HG03558 (cell line): ENCODE measurements around the gene EXOC4.
"Not testable (repeated sequence)": the region's sequence is repeated elsewhere in the genome, so short reads cannot be mapped to it uniquely, and the experiment has no call there.

Experiments used
- ATAC-seq: cut with Tn5 transposase; IDR thresholded peaks from one replicate; pipeline ENCODE4 v1.9.1; 2021; ENCODE audit warnings: moderate number of reproducible peaks; ENCODE audit not compliant: unreplicated experiment; ENCODE audit errors: extremely low read depth

The EXOC4 gene

DNA sequence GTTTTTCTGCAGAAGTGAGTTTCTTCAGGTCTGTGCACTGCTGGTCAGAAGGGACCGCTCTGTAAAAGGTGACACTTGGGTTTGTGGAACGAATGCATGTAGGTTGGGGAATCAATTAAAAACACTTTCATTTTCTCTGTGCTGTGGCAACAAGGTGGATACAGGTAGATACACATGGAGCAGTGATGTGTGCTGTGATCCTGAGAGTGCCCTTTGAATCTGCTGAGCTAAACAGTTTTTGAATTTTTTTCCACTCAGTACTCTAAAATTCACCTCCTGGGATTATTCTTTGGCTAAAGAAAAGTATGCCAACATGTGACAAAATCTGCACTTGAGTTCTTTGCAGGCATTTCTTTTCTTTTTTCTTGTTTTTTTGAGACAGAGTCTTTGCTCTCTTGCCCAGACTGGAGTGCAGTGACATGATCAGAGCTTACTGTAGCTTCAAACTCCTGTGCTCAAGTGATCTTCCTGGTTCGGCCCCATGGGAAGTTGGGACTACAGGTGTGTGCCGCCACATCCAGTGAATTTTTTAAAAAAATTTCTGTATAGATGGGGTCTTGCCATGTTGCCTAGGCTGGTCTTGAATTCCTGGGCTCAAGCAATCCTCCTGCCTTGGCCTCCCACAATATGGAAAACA lies 338.9 kb downstream of the EXOC4 start:
- ATAC-seq = no peak

DNA sequence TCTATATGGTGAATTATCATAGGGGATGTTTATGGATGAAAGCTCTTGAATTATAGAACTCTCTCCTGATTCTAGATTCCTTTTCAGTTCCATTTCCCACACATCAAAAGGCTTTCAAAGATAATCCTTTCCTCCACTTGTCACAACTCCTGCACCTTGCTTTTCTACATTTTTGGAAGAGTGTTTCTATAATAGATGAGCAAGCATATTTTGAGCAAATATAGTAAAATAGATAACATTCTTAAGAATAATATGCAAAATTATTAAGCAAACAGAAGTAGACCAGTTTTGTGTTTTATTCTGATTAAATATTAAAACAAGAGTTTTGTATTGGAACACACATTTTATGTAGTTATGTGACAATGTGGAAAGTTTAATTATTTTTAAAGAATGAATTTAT lies 340.7 kb downstream of the EXOC4 start:
- ATAC-seq = no peak

DNA sequence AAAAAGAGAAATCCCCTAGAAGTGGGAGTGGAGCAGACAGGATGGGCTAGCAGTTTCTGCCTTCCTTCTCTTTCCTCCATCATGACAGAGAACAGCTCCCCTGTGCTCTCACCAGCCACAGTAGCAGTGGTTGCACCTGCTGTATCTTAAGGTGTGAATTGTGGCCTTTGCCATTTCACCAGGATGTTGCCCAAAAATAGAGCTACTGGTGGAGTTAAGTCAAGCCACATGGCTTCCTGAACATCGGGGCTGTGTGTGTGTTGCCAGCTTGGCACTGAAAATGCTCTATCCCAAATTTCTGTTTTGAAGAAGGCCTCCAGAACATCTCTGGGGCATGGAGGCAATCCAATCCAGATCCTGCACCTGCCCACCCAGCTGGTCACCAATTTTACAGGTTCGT lies 348.7 kb downstream of the EXOC4 start:
- no peak for ATAC-seq

DNA sequence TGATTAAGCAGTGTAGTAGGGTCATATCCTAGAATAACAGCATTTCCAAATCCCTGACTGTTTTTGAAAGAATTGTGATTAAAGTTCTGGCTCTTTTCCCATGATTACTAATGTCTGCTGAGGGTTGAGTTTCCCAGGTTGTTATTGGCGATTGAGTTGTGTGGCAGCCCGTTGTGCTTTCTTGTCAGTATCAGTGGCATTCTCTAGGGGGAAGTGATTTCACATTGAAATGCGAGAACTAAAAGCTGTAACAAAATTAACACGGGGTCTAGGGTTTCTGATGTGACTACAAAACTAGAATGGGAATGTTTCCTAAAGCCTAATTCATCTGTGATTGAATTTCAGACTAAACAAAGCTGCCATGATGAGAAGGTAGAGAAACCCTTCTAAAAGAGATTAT lies 349.4 kb downstream of the EXOC4 start:
- ATAC-seq = no peak

DNA sequence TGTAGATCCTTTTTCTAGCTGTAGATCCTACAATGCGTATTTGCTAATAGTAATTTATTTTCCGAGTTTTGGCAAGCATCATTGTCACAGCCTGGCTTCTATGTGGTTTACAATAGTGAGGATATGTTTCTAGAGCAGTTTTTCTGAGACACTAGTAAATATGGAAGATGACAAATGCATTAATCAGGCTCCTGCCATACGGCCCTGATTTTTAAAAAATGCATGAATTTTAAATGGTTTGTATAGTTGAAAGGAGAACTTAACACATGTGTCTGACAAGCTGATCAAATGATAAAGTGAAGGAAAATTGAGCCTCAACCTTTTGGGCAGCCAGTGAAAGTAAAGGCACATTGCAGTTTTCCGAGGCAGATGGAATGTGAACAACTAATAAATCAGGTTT lies 354.1 kb downstream of the EXOC4 start:
- ATAC-seq = no peak

DNA sequence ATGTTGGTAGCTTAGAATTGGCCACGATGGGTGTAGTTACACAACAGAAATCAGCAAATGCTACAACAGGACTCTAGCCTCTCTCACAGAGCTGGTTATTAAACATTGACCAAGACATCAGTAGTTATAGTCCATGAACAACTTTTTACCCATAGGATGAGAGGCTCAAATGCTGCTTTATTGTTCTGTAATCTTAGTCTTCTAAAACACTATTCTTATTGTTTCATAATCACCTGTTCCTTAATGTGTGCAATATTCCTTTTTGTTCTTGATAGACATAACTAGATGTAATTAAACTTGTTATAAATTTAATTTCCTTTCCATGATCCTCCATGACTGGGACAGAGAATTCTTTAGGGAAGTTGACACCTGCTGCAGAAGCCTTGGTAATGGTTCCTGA lies 356.9 kb downstream of the EXOC4 start:
- no peak for ATAC-seq

DNA sequence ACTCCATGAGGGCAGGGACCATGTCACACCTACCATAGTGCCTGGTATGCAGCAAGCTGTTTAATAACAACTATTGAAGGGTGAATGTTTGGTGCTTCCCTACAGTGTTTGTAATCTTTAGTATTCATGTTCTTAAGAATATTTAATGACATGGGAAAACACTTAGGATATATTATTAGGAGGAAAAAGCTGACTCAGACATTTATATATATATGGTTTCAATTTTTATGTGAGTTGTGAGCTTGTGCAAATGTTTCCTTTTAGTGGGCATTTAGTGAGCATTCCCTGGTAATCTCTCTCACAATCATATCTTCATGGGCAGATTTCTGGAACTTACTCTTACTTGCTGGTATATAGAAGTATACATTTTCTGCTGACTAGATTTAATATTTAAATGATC lies 359.1 kb downstream of the EXOC4 start:
- no peak for ATAC-seq

DNA sequence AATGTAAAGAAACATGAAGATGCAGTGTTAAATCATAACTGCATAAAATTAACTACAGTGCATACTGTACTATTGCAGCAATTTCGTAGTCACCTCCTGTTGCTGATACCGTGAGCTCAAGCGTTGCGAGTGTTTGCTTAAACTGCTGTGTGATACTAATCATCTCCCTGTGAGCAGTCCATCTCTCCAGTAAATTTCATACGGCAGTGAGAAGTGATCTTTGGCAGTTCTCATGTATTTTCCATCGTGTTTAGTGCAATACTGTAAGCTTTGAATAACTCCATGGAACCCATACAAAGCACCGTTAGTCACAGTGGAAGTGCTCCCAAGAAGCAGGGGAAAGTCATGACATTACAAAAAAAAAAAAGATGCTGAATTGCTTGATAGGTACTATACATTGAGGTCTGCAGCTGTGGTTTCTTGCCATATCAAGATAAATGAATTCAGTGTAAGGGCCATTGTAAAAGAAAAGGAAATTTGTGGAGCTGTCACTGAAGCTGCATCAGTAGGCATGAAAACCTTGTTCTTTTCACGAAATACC lies 360.4 kb downstream of the EXOC4 start:
- ATAC-seq = no peak

DNA sequence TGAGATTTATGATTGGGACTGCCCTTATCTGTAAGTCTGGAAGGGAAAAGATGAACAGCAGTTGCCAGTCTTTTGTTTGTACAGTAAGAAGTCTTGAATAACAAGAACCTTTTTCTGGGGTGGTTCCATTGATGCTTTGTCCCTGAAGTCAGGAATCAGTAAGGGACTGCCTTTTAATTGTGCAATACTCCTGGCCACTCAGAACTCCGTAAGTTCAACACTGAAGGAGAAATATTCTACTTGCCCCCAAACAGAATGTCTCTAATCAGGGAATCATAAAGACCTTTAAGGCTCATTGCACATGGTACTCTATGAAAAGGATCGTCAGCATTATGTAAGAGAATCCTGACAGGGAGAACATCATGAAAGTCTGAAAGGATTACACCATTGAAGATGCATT lies 361.4 kb downstream of the EXOC4 start:
- ATAC-seq = no peak

DNA sequence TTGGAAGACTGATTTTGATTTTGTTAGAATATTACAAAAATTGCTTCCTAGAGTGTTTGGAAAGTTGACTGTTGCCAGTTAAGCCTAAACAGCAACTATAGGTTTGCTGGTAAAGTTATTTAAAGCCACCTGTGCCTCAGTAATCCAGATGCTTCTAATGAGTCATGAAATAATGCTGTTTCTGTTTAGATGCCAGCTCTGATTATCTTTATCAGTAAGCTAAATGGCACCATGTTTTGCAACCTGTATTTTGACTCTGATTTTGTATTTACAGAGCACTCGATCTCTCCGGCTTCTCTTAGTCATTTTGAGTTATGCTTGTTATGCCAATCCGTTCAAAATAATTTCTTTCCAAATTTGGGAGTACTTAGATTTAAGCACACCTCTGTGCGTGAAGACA lies 366.1 kb downstream of the EXOC4 start:
- no peak for ATAC-seq

DNA sequence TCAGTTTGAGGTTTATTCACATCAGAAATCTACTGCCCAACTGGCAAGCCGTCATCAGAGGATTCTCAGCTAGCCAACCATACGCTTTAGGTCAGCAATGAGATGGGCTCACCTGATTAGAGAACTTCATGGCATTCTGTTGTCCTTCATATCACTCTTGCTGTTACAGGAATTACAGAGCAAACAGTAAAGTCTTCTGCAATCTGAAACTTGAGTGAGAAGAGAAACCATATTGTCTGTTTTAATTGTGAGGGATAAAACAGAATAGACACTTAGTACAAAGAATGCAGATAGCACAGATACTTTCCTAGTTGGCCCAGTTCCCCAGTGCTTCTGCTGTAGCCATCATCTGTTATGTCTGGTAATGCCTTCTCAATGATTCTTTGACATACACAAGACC lies 366.6 kb downstream of the EXOC4 start:
- no peak for ATAC-seq

DNA sequence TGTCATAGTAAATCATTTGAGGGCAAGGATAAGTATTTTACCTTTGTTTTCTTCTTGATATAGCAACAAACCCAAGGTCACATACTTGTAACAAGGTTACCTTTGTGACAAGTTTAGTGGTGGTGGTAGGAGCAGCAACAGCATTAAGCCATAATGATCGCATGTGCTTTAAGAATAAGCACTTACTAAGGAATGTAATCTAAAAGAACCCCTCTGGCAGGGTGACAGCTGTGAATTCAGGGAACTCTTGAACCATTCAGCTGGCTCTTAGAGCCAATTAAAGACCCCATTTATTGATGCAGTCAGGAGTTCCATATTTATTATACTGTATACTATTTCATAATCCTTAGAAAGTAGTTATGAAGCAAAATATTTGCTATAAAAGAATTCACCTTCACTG lies 370.8 kb downstream of the EXOC4 start:
- no peak for ATAC-seq

DNA sequence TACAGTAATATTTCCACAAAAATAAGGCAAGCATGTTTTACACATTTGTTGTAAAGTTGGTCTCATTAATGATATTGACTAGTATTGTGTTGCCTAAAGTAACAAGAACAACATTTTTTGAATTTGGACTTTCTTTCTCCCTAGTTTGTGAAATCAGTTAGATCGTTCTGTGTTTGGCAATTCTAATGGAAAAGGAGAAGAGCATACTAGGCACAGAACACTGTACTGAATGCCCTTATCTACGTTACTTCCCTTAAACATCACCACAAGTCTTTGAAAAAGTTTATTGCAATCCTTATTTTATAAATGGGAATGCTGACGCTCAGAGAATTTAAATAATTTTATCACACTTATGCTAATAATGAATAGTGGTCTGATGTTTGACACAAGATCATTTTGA lies 372.2 kb downstream of the EXOC4 start:
- no peak for ATAC-seq

DNA sequence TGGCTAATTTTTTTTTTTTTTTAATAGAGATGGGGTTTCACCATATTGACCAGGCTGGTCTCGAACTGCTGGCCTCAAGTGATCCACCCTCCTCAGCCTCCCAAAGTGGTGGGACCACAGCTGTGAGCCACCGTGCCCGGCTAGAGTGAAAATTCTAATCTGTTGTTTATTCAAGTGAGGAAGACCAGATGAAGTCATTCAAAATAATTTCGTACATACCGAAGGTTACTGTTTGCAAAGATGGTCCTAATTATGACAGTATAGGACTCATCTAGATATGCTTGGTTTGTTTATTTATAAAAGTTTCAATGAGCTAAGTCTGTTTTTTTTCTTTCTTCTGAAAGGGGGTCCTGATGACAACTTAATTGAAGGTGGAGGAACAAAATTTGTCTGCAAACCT lies 376.8 kb downstream of the EXOC4 start:
- no peak for ATAC-seq

DNA sequence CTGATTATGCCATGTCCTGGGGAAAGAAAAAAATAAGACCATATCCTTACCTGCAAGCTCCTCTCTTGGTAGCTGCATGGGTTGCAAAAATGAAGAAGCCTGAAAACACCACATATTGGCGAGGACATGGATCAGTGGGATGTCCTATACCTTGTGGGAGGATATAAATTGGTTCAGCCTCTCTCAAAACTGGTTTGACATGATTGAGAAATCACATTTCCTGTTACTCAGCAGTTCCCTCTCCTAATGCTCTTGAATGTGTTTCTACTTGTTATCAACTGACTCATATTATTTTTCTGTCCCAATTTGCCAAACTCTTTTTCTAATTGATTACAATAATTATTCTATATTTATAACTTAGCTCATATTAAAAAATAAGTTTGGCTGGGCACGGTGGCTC lies 380.2 kb downstream of the EXOC4 start:
- ATAC-seq = no peak

DNA sequence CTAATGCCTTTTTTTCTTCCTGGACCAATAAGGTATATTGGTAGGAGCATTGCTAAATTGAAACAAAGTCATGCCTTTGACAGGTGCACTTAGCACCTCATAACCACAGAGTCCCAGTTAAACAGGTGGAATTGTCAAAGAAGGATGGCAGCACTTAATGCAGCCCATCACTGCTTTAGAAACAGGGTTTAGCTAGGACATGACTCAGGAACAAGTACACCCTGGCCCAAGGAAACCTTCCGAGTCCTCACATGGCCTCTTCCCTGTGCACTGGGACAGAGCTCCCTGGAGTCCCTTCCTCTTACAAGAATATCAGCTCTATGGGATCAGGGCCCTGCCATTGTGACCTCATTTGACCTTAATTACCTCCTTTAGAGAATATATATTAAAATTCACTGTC lies 382.7 kb downstream of the EXOC4 start:
- ATAC-seq = no peak

DNA sequence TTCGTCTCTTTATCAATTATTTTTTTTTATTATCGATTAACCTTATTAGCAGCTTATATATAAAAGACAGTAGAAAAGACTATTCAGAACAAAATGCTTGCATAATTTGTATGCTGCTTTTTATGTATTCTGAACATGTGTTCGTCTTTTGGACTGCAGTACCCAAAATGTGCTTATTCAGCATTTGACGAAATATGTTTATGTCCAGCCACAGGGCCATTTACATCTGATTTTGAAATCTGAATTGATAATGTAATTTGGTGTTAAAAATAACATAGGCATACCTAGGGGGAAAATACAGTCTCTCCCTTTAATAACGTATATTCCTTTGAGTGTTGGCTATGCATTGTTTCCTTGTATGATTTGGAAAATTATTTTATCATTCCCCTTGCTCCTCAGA lies 386.0 kb downstream of the EXOC4 start:
- ATAC-seq = no peak

DNA sequence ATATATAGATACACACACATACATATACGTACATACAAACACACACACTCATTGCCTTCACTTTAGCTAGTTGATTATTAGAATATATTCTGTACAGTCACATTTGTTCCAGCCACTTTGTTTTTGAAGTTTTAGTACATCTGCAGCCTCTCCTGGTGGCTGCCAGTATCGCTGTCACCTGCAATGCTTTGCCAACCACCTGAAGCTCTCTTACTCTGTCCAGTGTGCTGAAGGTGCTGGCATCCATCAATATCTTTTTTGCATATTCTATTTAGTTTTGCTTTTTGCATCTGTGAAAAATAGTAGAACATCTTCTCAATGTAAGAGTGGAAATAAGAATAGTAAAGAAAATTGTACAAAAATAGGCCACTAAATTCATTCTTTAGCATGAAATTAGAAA lies 388.6 kb downstream of the EXOC4 start:
- no peak for ATAC-seq

DNA sequence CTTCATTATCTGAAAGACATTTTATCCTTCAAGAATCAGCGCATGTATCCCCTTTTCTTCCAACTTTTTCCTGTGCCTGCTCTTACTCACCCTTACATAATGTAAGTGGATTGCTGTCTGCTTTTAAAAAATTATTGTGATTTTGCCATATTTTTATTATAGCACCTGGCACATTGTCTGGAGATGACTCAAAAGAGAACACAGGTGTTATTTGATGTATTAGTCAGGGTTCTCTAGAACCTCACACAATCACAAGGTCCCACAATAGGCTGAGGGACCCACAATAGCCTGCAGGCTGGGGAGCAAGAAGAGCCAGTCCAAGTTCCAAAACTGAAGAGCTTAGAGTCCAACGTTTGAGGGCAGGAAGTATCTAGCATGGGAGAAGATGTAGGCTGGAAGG lies 390.0 kb downstream of the EXOC4 start:
- no peak for ATAC-seq

DNA sequence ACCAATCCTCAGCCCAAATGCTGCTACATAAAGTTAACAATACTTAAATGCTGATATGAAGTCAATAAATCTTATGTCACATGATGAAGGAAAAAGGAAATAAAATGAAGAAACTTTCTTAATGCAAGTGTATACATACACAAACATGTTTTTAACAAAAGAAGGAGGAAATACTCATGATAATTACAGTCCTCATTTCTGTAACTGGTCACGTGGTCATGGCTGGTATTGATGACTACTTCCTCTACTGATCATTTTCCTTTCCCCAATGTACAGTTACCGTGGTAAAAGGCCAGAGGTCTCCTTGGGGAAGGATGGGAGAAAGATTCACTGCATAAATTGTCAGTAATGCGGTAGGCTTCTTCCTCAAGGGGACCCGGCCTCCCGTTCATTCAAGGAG lies 390.8 kb downstream of the EXOC4 start:
- not testable (repeated sequence) for ATAC-seq

DNA sequence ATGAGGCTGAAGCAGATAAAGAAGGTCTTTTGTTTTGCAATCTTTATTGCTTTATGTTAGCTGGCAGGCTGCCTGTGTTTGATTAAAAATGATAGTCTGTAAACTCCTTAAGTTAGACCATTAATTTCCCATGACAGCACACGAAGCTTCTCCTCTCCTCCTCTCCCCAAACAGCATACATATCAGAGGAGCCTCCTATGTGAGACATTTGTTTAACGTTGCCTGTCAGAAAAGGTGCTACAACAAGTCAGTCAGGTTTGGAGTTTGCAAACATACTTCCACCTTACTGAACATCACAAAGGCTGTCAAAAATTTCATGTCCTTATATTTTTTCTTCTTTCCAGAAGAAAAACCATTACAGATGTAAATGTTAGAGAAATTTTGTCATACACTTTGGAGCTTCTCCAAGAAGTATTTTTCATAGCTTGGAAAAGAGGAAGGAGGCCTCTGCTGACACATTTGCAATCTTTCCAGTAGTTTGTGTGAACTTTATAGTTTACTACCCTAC lies 393.1 kb downstream of the EXOC4 start:
- no peak for ATAC-seq

DNA sequence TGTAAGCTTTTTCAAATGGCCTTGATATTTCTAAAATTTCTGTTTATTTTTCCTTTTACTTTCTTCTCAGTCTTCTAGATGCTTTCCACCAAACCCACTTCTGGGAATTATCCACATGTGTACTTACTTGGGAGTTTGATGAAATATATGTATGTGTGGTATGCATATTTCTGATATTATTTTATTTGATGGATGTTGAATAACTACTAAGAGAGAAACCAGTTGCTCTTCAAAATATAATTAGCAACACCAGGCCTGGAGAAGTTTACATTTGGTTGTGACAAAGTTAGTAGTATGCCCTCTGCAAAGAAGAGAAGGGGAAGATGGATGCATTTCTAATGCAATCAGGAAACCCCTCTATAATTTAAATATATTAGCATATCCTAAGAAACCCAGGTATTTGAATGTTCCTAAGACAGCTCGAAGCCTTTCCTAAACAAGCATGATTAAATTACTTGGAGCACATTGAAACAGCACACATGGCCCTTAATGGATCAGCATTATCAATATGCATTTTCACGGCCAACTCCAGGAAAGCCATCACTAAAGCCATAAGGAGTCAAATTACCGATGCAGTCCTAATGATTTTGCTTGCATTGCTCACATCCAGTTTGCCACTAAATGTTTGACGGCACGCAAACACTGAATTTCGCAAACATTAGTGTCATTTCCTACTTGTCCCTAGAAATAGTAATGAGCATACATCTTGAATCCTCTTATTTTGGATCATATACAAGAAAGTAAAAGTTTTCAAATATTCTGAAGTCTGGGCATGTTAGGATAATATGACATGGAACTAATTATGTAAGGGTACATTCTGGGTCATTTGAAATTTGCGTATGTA lies 393.8 kb downstream of the EXOC4 start:
- no peak for ATAC-seq
